MM.1S (cell line): ENCODE data around the gene GPC3.

Experiments used
- CTCF ChIP-seq: fragments of 300-600 bp; sonication (generic); IDR thresholded peaks from 2 replicates; pipeline ENCODE4 v1.5.1; 2016; ENCODE audit warnings: antibody characterized with exemption, low read length, mixed read lengths
- EZH2phosphoT487 ChIP-seq: fragments of 300-600 bp; sonication (generic); IDR thresholded peaks from 2 replicates; pipeline ENCODE4 v1.6.1; 2018; ENCODE audit warnings: antibody characterized with exemption, low read length

- TF ChIP-seq EZH2phosphoT487 (no peak), CTCF (no peak)
Measured at GRCh38 chrX:133543654-133544053, 441.7 kb downstream of the GPC3 start.
